H9 (cell line): ENCODE data around the gene PDE3B. TPM values are rescaled to one million over a fixed set of nuclear protein-coding genes. Genes with fewer than 3 reads are reported as not detected.

Source experiments
- DNase-seq: peaks from one replicate; pipeline ENCODE4 v3.0.0-alpha.2; 2017
- H2AFZ ChIP-seq: one replicate; pipeline ENCODE4 v1.6.1; 2013; ENCODE audit warnings: mild to moderate bottlenecking, low read length, control low read depth, moderate library complexity
- H2AK5ac ChIP-seq: 2 replicates; pipeline ENCODE4 v1.6.1; 2013; ENCODE audit warnings: low read length, control low read depth, mixed read lengths; ENCODE audit not compliant: insufficient read length
- H2BK120ac ChIP-seq: one replicate; pipeline ENCODE4 v1.6.1; 2013; ENCODE audit warnings: low read depth, mild to moderate bottlenecking, low read length, control low read depth, inconsistent platforms; ENCODE audit not compliant: poor library complexity, severe bottlenecking
- H2BK12ac ChIP-seq: 2 replicates; pipeline ENCODE4 v1.6.1; 2013; ENCODE audit warnings: low read length, control low read depth, mixed read lengths, low read depth; ENCODE audit not compliant: insufficient read length
- H2BK15ac ChIP-seq: 2 replicates; pipeline ENCODE4 v1.6.1; 2013; ENCODE audit warnings: low read depth, low read length, control low read depth
- H2BK20ac ChIP-seq: one replicate; pipeline ENCODE4 v1.6.1; 2013; ENCODE audit warnings: low read depth, mild to moderate bottlenecking, low read length, control low read depth, inconsistent platforms; ENCODE audit not compliant: poor library complexity, severe bottlenecking
- H2BK5ac ChIP-seq: 2 replicates; pipeline ENCODE4 v1.6.1; 2013; ENCODE audit warnings: low read length, control low read depth, mixed read lengths; ENCODE audit not compliant: insufficient read length
- H3K14ac ChIP-seq: 2 replicates; pipeline ENCODE4 v1.6.1; 2013; ENCODE audit warnings: low read length, control low read depth; ENCODE audit not compliant: insufficient read depth
- H3K18ac ChIP-seq: 2 replicates; pipeline ENCODE4 v1.6.1; 2013; ENCODE audit warnings: low read depth, mild to moderate bottlenecking, mixed read lengths, low read length, control low read depth; ENCODE audit not compliant: insufficient read length
- H3K23ac ChIP-seq: 2 replicates; pipeline ENCODE4 v1.6.1; 2013; ENCODE audit warnings: low read length, control low read depth, mixed read lengths, low read depth; ENCODE audit not compliant: insufficient read length
- H3K23me2 ChIP-seq: 2 replicates; pipeline ENCODE4 v1.6.1; 2013; ENCODE audit warnings: low read depth, mild to moderate bottlenecking, mixed read lengths, low read length, control low read depth; ENCODE audit not compliant: insufficient read length, poor library complexity, severe bottlenecking
- H3K27ac ChIP-seq: 2 replicates; pipeline ENCODE4 v1.5.1; 2013; ENCODE audit warnings: low read length, control low read depth, mixed read lengths, low read depth; ENCODE audit not compliant: insufficient read length
- H3K27me3 ChIP-seq: 2 replicates; pipeline ENCODE4 v1.6.1; 2013; ENCODE audit warnings: low read length, control low read depth, inconsistent platforms; ENCODE audit not compliant: insufficient read depth
- H3K4ac ChIP-seq: 2 replicates; pipeline ENCODE4 v1.6.1; 2013; ENCODE audit warnings: low read depth, mild to moderate bottlenecking, control low read depth, inconsistent platforms, low read length, moderate library complexity
- H3K4me1 ChIP-seq: 2 replicates; pipeline ENCODE4 v1.6.1; 2013; ENCODE audit warnings: low read length, control low read depth, inconsistent platforms; ENCODE audit not compliant: insufficient read depth
- H3K4me2 ChIP-seq: 2 replicates; pipeline ENCODE4 v1.6.1; 2013; ENCODE audit warnings: low read length, control low read depth, mixed read lengths; ENCODE audit not compliant: insufficient read length, insufficient read depth
- H3K56ac ChIP-seq: 2 replicates; pipeline ENCODE4 v1.6.1; 2013; ENCODE audit warnings: low read depth, mild to moderate bottlenecking, mixed read lengths, low read length, control low read depth; ENCODE audit not compliant: insufficient read length
- H3K79me1 ChIP-seq: 2 replicates; pipeline ENCODE4 v1.6.1; 2013; ENCODE audit warnings: low read depth, mild to moderate bottlenecking, moderate library complexity, low read length, control low read depth, inconsistent platforms; ENCODE audit not compliant: insufficient read depth, poor library complexity, severe bottlenecking
- H3K79me2 ChIP-seq: 2 replicates; pipeline ENCODE4 v1.6.1; 2013; ENCODE audit warnings: low read length, control low read depth, inconsistent platforms; ENCODE audit not compliant: insufficient read depth
- H3K9ac ChIP-seq: 2 replicates; pipeline ENCODE4 v1.6.1; 2013; ENCODE audit warnings: low read length, control low read depth, mixed read lengths; ENCODE audit not compliant: insufficient read length; ENCODE audit errors: extremely low read depth
- H3K9me3 ChIP-seq: one replicate; pipeline ENCODE4 v1.6.1; 2013; ENCODE audit warnings: low read depth, low read length, inconsistent platforms; ENCODE audit not compliant: control insufficient read depth
- H3T11ph ChIP-seq: one replicate; pipeline ENCODE4 v1.6.1; 2013; ENCODE audit warnings: mild to moderate bottlenecking, low read length, control low read depth, inconsistent platforms
- H4K20me1 ChIP-seq: one replicate; pipeline ENCODE4 v1.6.1; 2013; ENCODE audit not compliant: control insufficient read depth, insufficient read length, insufficient read depth
- H4K5ac ChIP-seq: 2 replicates; pipeline ENCODE4 v1.6.1; 2013; ENCODE audit warnings: low read depth, mild to moderate bottlenecking, mixed read lengths, low read length, control low read depth; ENCODE audit not compliant: insufficient read length
- H4K8ac ChIP-seq: replicated peaks from 2 replicates; pipeline ENCODE4 v1.6.1; 2013; ENCODE audit warnings: low read length, control low read depth, mixed read lengths, low read depth; ENCODE audit not compliant: insufficient read length
- H4K91ac ChIP-seq: 2 replicates; pipeline ENCODE4 v1.6.1; 2013; ENCODE audit warnings: low read depth, mild to moderate bottlenecking, moderate library complexity, mixed read lengths, low read length, control low read depth; ENCODE audit not compliant: insufficient read length
- H3K27ac Mint-ChIP-seq, 3 experiments: 2 replicates in 2 of 3; 3 replicates in 1 of 3; pipeline ENCODE4 v1.8.0; 2020 to 2021; ENCODE audit warnings: mixed read lengths in 3 of 3, mild to moderate bottlenecking in 1 of 3, moderate library complexity in 1 of 3
- H3K27me3 Mint-ChIP-seq: 2 replicates; pipeline ENCODE4 v1.8.0; 2021; ENCODE audit warnings: low read depth, mild to moderate bottlenecking, moderate library complexity, mixed read lengths
- H3K36me3 Mint-ChIP-seq, 3 experiments: 2 replicates in 2 of 3; 3 replicates in 1 of 3; pipeline ENCODE4 v1.8.0; 2020 to 2021; ENCODE audit warnings: low read depth in 3 of 3, mixed read lengths in 3 of 3; ENCODE audit not compliant: insufficient read depth in 1 of 3
- H3K4me1 Mint-ChIP-seq, 2 experiments: 2 replicates each; pipeline ENCODE4 v1.8.0; 2020; ENCODE audit warnings: mixed read lengths in 2 of 2
- H3K4me3 Mint-ChIP-seq, 2 experiments: 2 replicates in 1 of 2; 3 replicates in 1 of 2; pipeline ENCODE4 v1.8.0; 2020 to 2021; ENCODE audit warnings: mild to moderate bottlenecking in 2 of 2, mixed read lengths in 2 of 2, moderate library complexity in 1 of 2
- H3K9me3 Mint-ChIP-seq, 2 experiments: 2 replicates in 1 of 2; 3 replicates in 1 of 2; pipeline ENCODE4 v1.8.0; 2020; ENCODE audit warnings: mild to moderate bottlenecking in 2 of 2, mixed read lengths in 2 of 2, moderate library complexity in 1 of 2
- CTCF ChIP-seq: fragments of 200-600 bp; sonication (generic); conservative IDR thresholded peaks from 3 replicates; pipeline ENCODE4 v1.8.0; 2021; ENCODE audit warnings: antibody characterized with exemption, mild to moderate bottlenecking
- WGBS: extraction: QIAGEN DNeasy Blood & Tissue Kit; methylation state at CpG from one replicate; pipeline ENCODE4 v1.1.7; 2013; ENCODE audit warnings: missing lambda C conversion rate, low lambda C conversion rate, mixed read lengths; ENCODE audit not compliant: insufficient read length; ENCODE audit errors: extremely low coverage; 5-methylcytosine and 5-hydroxymethylcytosine counted together
- total RNA-seq: library from RNA; stranded (reverse); gene quantifications from 2 replicates; pipeline ENCODE4 v1.2.1, GENCODE V29; 2021

Gene PDE3B
- total RNA-seq, 1 experiment from 2014 or later = 6.6 TPM

- H3K27me3 Mint-ChIP-seq = peaks cover 3% of the 10 kb centered on the region; the same call in 1 of the 2 replicates
Measured at GRCh38 chr11:14905104-14906033, 261.8 kb downstream of the PDE3B start.

More at GRCh38 chr11:14905104-14906033, 261.8 kb downstream of the PDE3B start:
- H3T11ph ChIP-seq = no peak overlapping the region
- H3K23me2 ChIP-seq = peaks cover 3% of the 10 kb centered on the region
- H3K14ac ChIP-seq = no peak overlapping the region
- H2BK15ac ChIP-seq = no peak overlapping the region
- no peak overlapping the region for H2BK5ac ChIP-seq
- Mint-ChIP-seq H3K4me1 (peaks cover 8 to 17% of the 10 kb centered on the region in 2 experiments), H3K9me3 (no peaks in the 10 kb centered on the region), H3K36me3 (no peaks in the 10 kb centered on the region; a peak in 1 of 7 replicates), H3K4me3 (peak overlapping the region in 1 of 2 experiments; percentile 83; a peak in 3 of 5 replicates), H3K27ac (no peak overlapping the region)
- no peak overlapping the region for H3K9ac ChIP-seq
- H3K27me3 ChIP-seq = no peaks in the 10 kb centered on the region; the same call in 1 of the 2 replicates
- H4K20me1 ChIP-seq = no peaks in the 10 kb centered on the region
- peak; percentile 90 for DNase-seq
- H2BK12ac ChIP-seq = no peak overlapping the region
- TF ChIP-seq CTCF = peak; percentile 34
- no peak overlapping the region for H2AK5ac ChIP-seq
- no peaks in the 10 kb centered on the region for H3K79me2 ChIP-seq
- WGBS = no CpG with 5 or more reads among the region's 58 CpGs
- no peak overlapping the region for H2AFZ ChIP-seq
- peak overlapping the region; percentile 27 for H3K18ac ChIP-seq
- no peaks in the 10 kb centered on the region for H3K4me1 ChIP-seq
- no peak overlapping the region for H3K27ac ChIP-seq
- H2BK20ac ChIP-seq = no peak overlapping the region
- H4K8ac ChIP-seq = no peak overlapping the region
- H3K9me3 ChIP-seq = no peaks in the 10 kb centered on the region
- H4K5ac ChIP-seq = no peak overlapping the region
- no peak overlapping the region for H3K4ac ChIP-seq
- H3K4me2 ChIP-seq = peak overlapping the region; percentile 35
- no peak overlapping the region for H3K23ac ChIP-seq
- no peaks in the 10 kb centered on the region for H3K79me1 ChIP-seq
- no peak overlapping the region for H2BK120ac ChIP-seq
- no peak overlapping the region for H4K91ac ChIP-seq
- no peak overlapping the region for H3K56ac ChIP-seq
